Kidney capillary endothelial cell (primary cell): ENCODE results near the gene CELF2.

Experiments used
- DNase-seq: peaks from one replicate; pipeline ENCODE4 v3.0.0-alpha.2; 2018; ENCODE audit warnings: low spot score

Gene CELF2

DNA sequence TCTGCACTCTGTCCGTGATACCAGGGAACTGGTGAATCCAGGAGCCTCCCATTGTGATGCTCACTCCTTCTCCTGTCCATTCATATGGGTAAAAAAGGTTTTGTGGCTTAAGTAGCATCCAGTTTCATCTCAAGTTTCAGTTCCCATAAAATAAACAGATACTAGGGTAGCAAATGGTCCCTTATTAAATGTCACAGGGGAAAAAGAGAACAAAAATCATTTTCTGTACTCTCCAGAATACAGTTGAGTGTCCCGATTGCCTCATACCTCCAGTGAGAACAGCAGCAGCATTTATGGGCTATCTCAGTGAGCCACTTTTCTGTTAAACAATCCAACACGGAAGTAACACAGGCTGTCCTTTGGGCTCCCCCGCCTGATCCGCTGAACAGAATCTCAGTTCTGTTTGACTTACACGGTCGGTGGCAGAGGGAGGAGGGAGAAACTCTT, 179.6 kb downstream of the CELF2 start:
- no peak for DNase-seq

GRCh38 chr10:11197878-11198277, 180.2 kb downstream of the CELF2 start:
- no peak for DNase-seq

DNA sequence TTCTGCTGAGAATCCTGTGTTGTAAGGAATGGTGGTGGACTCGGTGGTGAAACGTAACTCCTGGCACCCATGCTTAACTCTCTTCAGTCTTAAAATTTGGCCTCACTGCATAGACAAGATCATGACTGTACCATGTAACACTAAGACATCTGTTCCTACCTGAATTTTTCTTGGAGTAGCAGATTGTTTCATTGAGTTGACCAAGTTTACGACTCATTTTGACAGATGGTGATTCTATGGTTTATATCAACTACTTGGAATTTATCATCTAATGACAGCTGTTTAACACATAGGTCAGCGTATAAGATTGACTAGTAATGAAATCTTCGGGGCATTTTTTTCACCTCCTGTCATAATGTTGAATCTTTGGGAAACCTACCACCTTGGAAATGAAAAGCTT, 184.2 kb downstream of the CELF2 start:
- DNase-seq = no peak

- DNase-seq = no peak
Observed at GRCh38 chr10:11204351-11204942, 186.8 kb downstream of the CELF2 start.

GRCh38 chr10:11205030-11205772, 187.5 kb downstream of the CELF2 start:
- peak; percentile 10 for DNase-seq

DNA sequence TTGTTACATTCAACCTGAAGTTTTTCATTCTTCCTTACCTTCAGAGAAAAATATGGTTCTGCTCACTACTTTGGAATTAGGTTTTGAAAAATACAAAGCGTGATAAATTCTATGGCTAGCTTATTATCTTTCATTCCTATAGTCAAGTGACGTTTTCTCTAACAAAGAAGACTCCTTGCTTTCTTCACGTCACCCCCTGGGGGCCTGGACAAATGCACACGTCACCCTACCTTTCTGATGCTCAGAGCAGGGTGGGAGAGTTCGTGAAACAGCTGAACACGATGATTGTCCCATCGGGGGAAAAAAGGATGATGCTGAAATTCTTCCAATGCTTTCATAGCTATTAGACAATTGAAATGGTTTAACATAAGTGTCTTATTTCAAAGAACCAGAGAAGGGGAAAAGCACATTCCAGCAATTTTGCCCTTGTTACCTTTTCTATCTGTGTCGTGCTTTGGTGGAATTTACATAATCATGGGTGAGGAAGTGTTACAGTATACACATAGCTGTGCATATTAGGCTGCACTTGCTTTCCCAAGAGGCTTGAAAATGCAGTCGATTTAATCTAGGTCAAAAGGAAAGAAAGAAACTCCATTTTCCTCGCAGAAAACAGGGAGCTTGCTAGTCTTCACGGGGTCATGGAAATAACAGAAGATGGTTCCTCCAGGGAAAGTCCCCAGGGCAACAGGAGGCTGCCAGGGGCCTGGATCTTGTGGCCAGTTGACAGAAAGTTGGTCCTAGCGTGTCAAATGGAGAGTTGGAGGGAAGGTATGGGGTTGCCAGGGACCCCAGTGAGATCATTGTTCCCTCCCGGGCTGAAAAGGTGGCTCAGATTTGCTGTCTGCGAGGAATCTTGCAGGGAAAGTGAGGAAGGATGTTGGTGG, 189.2 kb downstream of the CELF2 start:
- DNase-seq = no peak

GRCh38 chr10:11207560-11207844, 189.8 kb downstream of the CELF2 start:
- no peak for DNase-seq

- DNase-seq = no peak
Observed at GRCh38 chr10:11208243-11208642, 190.6 kb downstream of the CELF2 start.

DNA sequence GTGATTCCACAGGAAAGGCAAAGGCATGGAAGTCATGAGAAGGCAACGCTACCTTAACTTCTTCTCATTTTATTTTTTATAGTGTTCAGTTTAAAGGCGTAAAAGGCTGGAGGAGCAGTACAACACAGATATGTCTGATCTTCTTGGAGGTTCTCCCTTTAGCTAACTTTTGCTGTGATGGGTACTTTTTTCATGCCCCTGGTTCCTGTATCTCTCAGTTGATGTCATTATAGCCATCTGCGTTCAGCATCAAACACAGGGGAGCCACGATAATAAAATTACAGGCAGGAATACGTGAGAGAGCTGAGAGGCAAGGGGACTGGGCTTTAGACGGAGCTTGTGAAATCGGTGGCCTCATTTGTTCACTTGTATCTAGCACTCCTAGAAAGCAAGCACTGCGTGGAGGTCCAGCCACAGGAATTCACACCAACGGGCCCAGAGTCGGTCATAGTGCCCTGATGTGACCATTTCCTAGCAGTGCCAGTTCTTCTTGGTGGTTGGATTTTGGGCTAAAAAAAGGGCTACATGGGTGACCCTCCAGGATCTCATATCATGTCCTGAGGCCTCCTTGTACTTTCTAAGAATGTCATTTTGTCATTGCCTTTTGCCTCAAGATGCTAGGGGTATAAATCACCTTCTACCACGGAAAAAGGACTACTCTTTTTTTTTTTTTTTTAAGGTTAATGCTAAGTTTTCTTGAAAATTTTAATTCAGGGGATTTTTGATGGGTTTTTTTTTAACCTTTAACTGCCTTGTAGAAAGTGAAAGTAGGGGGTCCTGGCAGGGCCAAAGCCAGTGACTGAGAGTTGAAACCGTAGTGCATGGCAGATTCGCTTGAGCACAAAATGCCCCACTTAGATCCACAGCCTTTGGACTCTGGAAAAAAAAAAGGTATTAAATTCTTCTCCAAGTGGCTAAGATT, 191.5 kb downstream of the CELF2 start:
- no peak for DNase-seq

DNA sequence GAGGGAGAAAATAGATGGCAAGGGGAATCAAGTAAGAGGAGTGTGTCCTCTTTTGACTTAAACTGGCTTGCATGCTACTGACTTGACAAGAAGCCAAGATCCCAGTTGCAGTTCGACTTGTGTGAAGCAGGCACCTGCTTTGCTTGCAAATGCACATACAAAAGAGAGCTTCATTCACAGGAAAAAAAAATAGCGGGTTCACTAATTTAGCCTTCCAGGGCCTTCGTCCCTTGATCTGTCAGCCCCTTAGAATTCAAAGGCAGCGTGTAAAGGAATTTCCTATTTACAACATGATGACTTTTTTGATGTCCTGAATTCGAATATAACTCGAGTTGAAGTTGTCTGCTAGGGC, 192.1 kb downstream of the CELF2 start:
- no peak for DNase-seq

DNA sequence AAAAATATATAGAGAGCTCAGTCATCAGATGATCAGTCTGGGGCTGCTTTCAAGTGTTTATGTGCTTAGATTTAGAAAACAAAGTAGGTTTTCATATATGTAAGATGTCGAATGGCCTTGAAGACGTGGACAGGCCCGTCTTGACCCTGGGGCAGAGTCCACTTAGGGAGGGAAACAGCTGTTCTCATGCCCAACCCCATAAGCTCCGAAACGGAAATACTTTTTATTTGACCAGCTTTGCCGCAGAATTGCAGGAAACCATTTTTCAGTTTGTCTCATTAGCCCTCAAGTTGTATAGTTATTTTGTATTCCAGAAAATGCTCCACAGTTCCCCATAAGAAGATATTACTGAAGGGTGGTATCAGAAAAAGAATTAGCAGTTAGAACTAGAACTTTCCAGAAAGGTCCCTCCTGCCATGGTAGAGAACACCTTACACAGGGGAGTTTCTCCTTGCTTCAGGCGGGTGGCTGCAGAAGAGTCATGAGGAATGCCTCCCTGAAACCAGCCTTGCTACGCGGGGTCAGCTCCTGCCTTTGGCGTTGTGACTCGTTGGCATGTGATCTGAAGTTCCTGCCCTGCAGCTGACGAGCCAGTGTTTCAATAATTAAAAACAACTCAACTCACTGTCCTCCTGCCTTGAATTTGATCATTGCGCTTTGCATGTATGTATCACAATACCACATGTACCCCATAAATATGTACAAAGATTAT, 192.7 kb downstream of the CELF2 start:
- DNase-seq = peak; percentile 53

GRCh38 chr10:11212288-11213085, 194.8 kb downstream of the CELF2 start:
- DNase-seq = no peak

GRCh38 chr10:11213137-11213536, 195.5 kb downstream of the CELF2 start:
- DNase-seq = no peak

DNA sequence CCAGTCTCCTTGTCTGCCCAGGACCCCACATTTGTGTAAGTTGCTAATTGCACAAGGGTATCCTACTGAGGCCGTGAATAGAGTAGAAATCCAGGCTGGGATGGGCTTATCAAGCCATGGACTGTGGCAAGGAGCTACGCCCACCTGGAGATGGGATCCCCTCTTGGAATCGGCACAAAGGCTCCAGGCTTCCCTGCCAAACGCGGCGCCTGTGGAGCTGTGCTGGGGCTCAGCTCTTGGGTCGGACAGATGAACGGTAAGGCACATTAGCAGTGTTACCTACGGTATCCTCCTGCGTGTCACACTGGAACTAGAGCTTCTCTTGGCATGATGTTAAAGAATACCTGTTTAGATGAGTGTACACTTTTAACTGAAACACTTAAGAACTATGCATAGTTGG, 196.7 kb downstream of the CELF2 start:
- no peak for DNase-seq

GRCh38 chr10:11215471-11215870, 197.8 kb downstream of the CELF2 start:
- DNase-seq = no peak

GRCh38 chr10:11217521-11217920, 199.8 kb downstream of the CELF2 start:
- DNase-seq = no peak

GRCh38 chr10:11218395-11218794, 200.7 kb downstream of the CELF2 start:
- no peak for DNase-seq

DNA sequence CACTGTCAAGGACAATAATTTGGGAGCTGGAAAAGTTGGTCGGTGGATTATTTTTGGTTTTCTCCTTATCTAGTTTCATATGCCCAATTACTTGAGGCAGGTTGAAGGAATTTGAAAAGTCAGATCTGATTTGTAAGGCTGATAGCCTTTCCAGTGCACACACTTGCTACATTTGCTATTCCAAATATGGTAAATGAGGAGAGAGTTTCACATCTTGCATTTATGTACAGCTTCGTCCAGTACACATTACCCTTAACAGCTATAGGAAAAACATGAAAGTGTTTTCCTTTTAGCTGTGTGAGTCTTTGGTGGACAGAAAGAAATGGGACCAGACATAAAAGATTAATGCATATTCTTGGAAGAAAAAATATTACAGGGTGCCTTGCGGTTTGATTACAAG, 201.8 kb downstream of the CELF2 start:
- DNase-seq = no peak

GRCh38 chr10:11223081-11223480, 205.4 kb downstream of the CELF2 start:
- no peak for DNase-seq

- DNase-seq = no peak
Observed at GRCh38 chr10:11223507-11224140, 206.0 kb downstream of the CELF2 start.
